Measurements from ENCODE around the gene LCE3D. TPM values are rescaled to one million over a fixed set of nuclear protein-coding genes. Genes with fewer than 3 reads are reported as not detected.
"Not testable (repeated sequence)": the region's sequence is repeated elsewhere in the genome, so short reads cannot be mapped to it uniquely, and the experiment has no call there.

Gene LCE3D
- polyA plus RNA-seq, 1 of the 3 experiments (the other 2 are of a cell fraction) = not detected

DNA sequence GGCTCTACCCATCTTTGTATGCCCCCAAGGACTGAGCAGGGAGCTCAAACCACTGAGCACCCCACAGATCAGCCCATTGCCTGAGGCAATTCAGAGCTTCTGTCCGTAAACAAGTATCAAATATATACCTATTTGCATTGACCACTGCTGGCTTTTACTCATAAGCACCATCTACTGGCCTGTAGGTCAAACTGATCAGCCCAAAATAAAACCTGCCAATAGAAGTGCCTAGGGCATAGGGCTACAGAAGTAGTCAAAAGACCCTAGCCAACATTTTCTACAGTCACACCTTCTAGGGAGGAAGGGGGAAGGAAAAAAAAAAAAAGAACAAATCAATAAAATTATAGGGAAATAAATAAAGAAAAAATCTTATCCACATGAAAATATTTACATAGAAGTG lies 5.3 kb upstream of the LCE3D start (continued):
- TF ChIP-seq GATA2 (CRISPR knock-in tag; IDR thresholded peaks at IDR 0.05) (no peak), FOXJ3 (CRISPR knock-in tag; IDR thresholded peaks at IDR 0.05) (no peak), FOXM1 (IDR thresholded peaks at IDR 0.05; ENCODE audit: low read depth) (no peak)

DNA sequence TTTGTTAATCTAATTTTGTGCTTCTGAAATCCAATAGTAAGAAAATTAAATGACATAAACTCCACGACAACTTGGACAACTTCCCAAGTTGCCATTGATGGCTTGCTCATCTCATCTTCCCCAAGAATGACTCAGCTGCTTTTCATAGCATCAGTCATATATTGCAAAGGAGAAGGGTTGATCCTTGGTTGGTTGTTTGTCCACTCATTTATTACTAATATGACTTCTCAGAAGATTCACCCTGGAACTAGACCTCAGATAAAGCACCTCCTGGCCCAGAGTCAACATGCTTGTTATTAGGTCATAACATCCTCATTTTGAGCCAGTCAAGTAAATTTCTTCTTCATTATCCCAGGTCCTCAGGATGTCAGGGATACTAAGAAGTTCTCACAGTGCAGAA lies 2.3 kb upstream of the LCE3D start:
- Histone ChIP-seq H3K4me2 (no peak overlapping the region), H2AFZ (ENCODE audit: low read depth) (no peak overlapping the region), H3K79me2 (ENCODE audit: insufficient read depth) (no peaks in the 10 kb centered on the region), H3K4me3 (ENCODE audit: low read depth in 2 of 2, low read length in 1 of 2) (no peak overlapping the region), H4K20me1 (ENCODE audit: insufficient read depth) (no peaks in the 10 kb centered on the region), H3K36me3 (replicated peaks in 1 of 2; ENCODE audit: control insufficient read depth in 1 of 2, insufficient read depth in 2 of 2, low read length in 1 of 2) (no peaks in the 10 kb centered on the region), H3K27me3 (ENCODE audit: insufficient read depth) (no peaks in the 10 kb centered on the region), H3K9me2 (no peaks in the 10 kb centered on the region), H3F3A (replicated peaks; ENCODE audit: insufficient read depth) (no peaks in the 10 kb centered on the region), H3K9me3 (no peaks in the 10 kb centered on the region), H3K4me1 (ENCODE audit: control insufficient read depth in 1 of 2, insufficient read depth in 2 of 2, low read depth in 1 of 2, low read length in 1 of 2) (no peaks in the 10 kb centered on the region), H3K27ac (ENCODE audit: low read depth in 2 of 2, low read length in 1 of 2) (no peak overlapping the region), H3K9ac (no peak overlapping the region)
- CTCF ChIA-PET = no interaction called here
- POLR2A ChIA-PET = no interaction called here
- WGBS (ENCODE audit: low lambda C conversion rate) = 0% methylated on average over 1 of the region's 1 CpG
- DNase-seq = no peak
- TF ChIP-seq, protein P1, sequence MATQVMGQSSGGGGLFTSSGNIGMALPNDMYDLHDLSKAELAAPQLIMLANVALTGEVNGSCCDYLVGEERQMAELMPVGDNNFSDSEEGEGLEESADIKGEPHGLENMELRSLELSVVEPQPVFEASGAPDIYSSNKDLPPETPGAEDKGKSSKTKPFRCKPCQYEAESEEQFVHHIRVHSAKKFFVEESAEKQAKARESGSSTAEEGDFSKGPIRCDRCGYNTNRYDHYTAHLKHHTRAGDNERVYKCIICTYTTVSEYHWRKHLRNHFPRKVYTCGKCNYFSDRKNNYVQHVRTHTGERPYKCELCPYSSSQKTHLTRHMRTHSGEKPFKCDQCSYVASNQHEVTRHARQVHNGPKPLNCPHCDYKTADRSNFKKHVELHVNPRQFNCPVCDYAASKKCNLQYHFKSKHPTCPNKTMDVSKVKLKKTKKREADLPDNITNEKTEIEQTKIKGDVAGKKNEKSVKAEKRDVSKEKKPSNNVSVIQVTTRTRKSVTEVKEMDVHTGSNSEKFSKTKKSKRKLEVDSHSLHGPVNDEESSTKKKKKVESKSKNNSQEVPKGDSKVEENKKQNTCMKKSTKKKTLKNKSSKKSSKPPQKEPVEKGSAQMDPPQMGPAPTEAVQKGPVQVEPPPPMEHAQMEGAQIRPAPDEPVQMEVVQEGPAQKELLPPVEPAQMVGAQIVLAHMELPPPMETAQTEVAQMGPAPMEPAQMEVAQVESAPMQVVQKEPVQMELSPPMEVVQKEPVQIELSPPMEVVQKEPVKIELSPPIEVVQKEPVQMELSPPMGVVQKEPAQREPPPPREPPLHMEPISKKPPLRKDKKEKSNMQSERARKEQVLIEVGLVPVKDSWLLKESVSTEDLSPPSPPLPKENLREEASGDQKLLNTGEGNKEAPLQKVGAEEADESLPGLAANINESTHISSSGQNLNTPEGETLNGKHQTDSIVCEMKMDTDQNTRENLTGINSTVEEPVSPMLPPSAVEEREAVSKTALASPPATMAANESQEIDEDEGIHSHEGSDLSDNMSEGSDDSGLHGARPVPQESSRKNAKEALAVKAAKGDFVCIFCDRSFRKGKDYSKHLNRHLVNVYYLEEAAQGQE (IDR thresholded peaks at IDR 0.05; ENCODE audit: low read depth, low read length) = no peak
- TF ChIP-seq FOXM1 (IDR thresholded peaks at IDR 0.05; ENCODE audit: low read depth) (no peak), GATA2 (CRISPR knock-in tag; IDR thresholded peaks at IDR 0.05) (no peak), RXRA (IDR thresholded peaks at IDR 0.05; ENCODE audit: borderline replicate concordance, low read depth) (no peak), YY1 (IDR thresholded peaks at IDR 0.05; ENCODE audit: low read depth) (no peak), TEAD4 (IDR thresholded peaks at IDR 0.05; ENCODE audit: borderline replicate concordance, insufficient read depth) (no peak), CHD2 (IDR thresholded peaks at IDR 0.05; ENCODE audit: low read length, partially characterized antibody) (no peak), FOSL2 (IDR thresholded peaks at IDR 0.05; ENCODE audit: borderline replicate concordance, low read depth) (no peak), SMC3 (IDR thresholded peaks at IDR 0.05; ENCODE audit: low read depth, low read length) (no peak), EZH2phosphoT487 (IDR thresholded peaks at IDR 0.05; ENCODE audit: borderline replicate concordance, low read depth) (no peak), MXI1 (IDR thresholded peaks at IDR 0.05; ENCODE audit: low read depth, low read length) (no peak), RFX5 (IDR thresholded peaks at IDR 0.05; ENCODE audit: low read length) (no peak), TAF1 (IDR thresholded peaks at IDR 0.05; ENCODE audit: borderline replicate concordance, low read depth, low read length) (no peak)
- TF ChIP-seq, protein P2, sequence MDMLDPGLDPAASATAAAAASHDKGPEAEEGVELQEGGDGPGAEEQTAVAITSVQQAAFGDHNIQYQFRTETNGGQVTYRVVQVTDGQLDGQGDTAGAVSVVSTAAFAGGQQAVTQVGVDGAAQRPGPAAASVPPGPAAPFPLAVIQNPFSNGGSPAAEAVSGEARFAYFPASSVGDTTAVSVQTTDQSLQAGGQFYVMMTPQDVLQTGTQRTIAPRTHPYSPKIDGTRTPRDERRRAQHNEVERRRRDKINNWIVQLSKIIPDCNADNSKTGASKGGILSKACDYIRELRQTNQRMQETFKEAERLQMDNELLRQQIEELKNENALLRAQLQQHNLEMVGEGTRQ (IDR thresholded peaks at IDR 0.05; ENCODE audit: borderline replicate concordance, low read depth, low read length) = no peak
- TF ChIP-seq, protein P3, sequence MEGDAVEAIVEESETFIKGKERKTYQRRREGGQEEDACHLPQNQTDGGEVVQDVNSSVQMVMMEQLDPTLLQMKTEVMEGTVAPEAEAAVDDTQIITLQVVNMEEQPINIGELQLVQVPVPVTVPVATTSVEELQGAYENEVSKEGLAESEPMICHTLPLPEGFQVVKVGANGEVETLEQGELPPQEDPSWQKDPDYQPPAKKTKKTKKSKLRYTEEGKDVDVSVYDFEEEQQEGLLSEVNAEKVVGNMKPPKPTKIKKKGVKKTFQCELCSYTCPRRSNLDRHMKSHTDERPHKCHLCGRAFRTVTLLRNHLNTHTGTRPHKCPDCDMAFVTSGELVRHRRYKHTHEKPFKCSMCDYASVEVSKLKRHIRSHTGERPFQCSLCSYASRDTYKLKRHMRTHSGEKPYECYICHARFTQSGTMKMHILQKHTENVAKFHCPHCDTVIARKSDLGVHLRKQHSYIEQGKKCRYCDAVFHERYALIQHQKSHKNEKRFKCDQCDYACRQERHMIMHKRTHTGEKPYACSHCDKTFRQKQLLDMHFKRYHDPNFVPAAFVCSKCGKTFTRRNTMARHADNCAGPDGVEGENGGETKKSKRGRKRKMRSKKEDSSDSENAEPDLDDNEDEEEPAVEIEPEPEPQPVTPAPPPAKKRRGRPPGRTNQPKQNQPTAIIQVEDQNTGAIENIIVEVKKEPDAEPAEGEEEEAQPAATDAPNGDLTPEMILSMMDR (IDR thresholded peaks at IDR 0.05) = no peak

DNA sequence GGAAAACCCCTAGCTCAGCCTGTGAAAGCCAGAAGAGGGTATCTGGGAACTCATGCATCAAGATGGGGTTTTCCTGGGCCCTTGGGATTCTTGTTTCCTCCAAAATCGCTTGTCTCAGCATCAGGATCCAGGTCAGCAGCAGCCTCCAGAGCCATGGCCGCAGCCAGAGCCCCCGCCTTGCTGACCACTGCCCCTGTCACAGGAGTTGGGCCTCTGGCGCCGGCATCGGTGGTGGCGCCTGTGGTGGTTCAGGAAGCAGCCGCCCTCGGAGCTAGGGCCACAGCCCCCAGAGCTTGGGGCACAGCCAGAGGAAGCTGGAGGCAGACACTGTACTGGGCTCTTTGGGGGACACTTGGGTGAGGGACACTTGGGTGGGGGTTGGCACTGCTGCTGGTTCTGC lies 790 bp downstream of the LCE3D start:
- H3F3A ChIP-seq (replicated peaks; ENCODE audit: insufficient read depth); H3K4me3 ChIP-seq (ENCODE audit: low read depth in 2 of 2, low read length in 1 of 2); POLR2A ChIA-PET; H3K27ac ChIP-seq (ENCODE audit: low read depth in 2 of 2, low read length in 1 of 2); H3K4me1 ChIP-seq (ENCODE audit: control insufficient read depth in 1 of 2, insufficient read depth in 2 of 2, low read depth in 1 of 2, low read length in 1 of 2); H3K9ac ChIP-seq; CTCF ChIA-PET; DNase-seq; H2AFZ ChIP-seq (ENCODE audit: low read depth); H3K36me3 ChIP-seq (replicated peaks in 1 of 2; ENCODE audit: control insufficient read depth in 1 of 2, insufficient read depth in 2 of 2, low read length in 1 of 2); H4K20me1 ChIP-seq (ENCODE audit: insufficient read depth); H3K79me2 ChIP-seq (ENCODE audit: insufficient read depth); H3K9me2 ChIP-seq; H3K4me2 ChIP-seq; H3K27me3 ChIP-seq (ENCODE audit: insufficient read depth); H3K9me3 ChIP-seq: not testable (repeated sequence)
- 13% methylated on average over 9 of the region's 9 CpGs for WGBS (ENCODE audit: low lambda C conversion rate)
